ENCODE data around the gene ATP5PB. TPM values are rescaled to one million over a fixed set of nuclear protein-coding genes. Genes with fewer than 3 reads are reported as not detected.

ATP5PB gene
- polyA plus RNA-seq, 1 donor from 2014 or later = 597 TPM

- no peak overlapping the region for H3K27ac ChIP-seq (ENCODE audit: low read length)
- no peaks in the 10 kb centered on the region for H3K9me3 ChIP-seq (ENCODE audit: low read length)
- no peak overlapping the region for H3K9ac ChIP-seq (ENCODE audit: low read length)
- no peaks in the 10 kb centered on the region for H3K36me3 ChIP-seq (ENCODE audit: insufficient read depth, low read length)
- H3F3A ChIP-seq (ENCODE audit: insufficient read depth, low read length, poor library complexity, severe bottlenecking) = no peaks in the 10 kb centered on the region
- no peak overlapping the region for H2AFZ ChIP-seq (ENCODE audit: low read depth, low read length)
- H4K20me1 ChIP-seq (ENCODE audit: insufficient read depth) = no peaks in the 10 kb centered on the region
- H3K27me3 ChIP-seq (ENCODE audit: insufficient read depth, low read depth, low read length) = no peaks in the 10 kb centered on the region
- H3K4me3 ChIP-seq (ENCODE audit: low read length) = no peak overlapping the region
- no peak overlapping the region for H3K4me2 ChIP-seq (ENCODE audit: low read length)
- no peak for TF ChIP-seq CTCF (IDR thresholded peaks at IDR 0.05; ENCODE audit: poor library complexity, severe bottlenecking)
- TF ChIP-seq MXI1 (conservative IDR thresholded peaks at IDR 0.05; ENCODE audit: poor library complexity, severe bottlenecking) = no peak
- no peak for TF ChIP-seq RAD21 (conservative IDR thresholded peaks at IDR 0.05)
- no peak for TF ChIP-seq EP300 (conservative IDR thresholded peaks at IDR 0.05; ENCODE audit: poor library complexity, severe bottlenecking)
- TF ChIP-seq SMC3 (conservative IDR thresholded peaks at IDR 0.05; ENCODE audit: poor library complexity) = no peak
- no peak for TF ChIP-seq TAF1 (IDR thresholded peaks at IDR 0.05; ENCODE audit: low read depth)
- no peak for TF ChIP-seq REST (IDR thresholded peaks at IDR 0.05; ENCODE audit: borderline replicate concordance)
- no peak for TF ChIP-seq EZH2 (IDR thresholded peaks at IDR 0.05; ENCODE audit: borderline replicate concordance, insufficient read depth, low read length, poor library complexity, severe bottlenecking)
- TF ChIP-seq POLR2AphosphoS5 (IDR thresholded peaks at IDR 0.05) = no peak
- no peaks in the 10 kb centered on the region for H3K9me2 ChIP-seq (ENCODE audit: insufficient read depth, low read length)
- H3K79me2 ChIP-seq (replicated peaks; ENCODE audit: insufficient read depth, low read length) = no peaks in the 10 kb centered on the region
Observed at GRCh38 chr1:111412839-111413238, 36.4 kb upstream of the ATP5PB start.

GRCh38 chr1:111414756-111415155 is 34.5 kb upstream of the ATP5PB start:
- TF ChIP-seq SMC3 (conservative IDR thresholded peaks at IDR 0.05; ENCODE audit: poor library complexity) = no peak
- TF ChIP-seq POLR2AphosphoS5 (IDR thresholded peaks at IDR 0.05) = no peak
- TF ChIP-seq EP300 (conservative IDR thresholded peaks at IDR 0.05; ENCODE audit: poor library complexity, severe bottlenecking) = no peak
- TF ChIP-seq REST (IDR thresholded peaks at IDR 0.05; ENCODE audit: borderline replicate concordance) = no peak
- TF ChIP-seq RAD21 (conservative IDR thresholded peaks at IDR 0.05) = no peak
- no peak for TF ChIP-seq TAF1 (IDR thresholded peaks at IDR 0.05; ENCODE audit: low read depth)
- TF ChIP-seq EZH2 (IDR thresholded peaks at IDR 0.05; ENCODE audit: borderline replicate concordance, insufficient read depth, low read length, poor library complexity, severe bottlenecking) = no peak
- TF ChIP-seq MXI1 (conservative IDR thresholded peaks at IDR 0.05; ENCODE audit: poor library complexity, severe bottlenecking) = no peak
- TF ChIP-seq CTCF (IDR thresholded peaks at IDR 0.05; ENCODE audit: poor library complexity, severe bottlenecking) = no peak
- no peaks in the 10 kb centered on the region for H3K27me3 ChIP-seq (ENCODE audit: insufficient read depth, low read depth, low read length)
- no peaks in the 10 kb centered on the region for H4K20me1 ChIP-seq (ENCODE audit: insufficient read depth)
- H3K36me3 ChIP-seq (ENCODE audit: insufficient read depth, low read length) = no peaks in the 10 kb centered on the region
- no peak overlapping the region for H2AFZ ChIP-seq (ENCODE audit: low read depth, low read length)
- H3F3A ChIP-seq (ENCODE audit: insufficient read depth, low read length, poor library complexity, severe bottlenecking) = no peaks in the 10 kb centered on the region
- H3K9me2 ChIP-seq (ENCODE audit: insufficient read depth, low read length) = no peaks in the 10 kb centered on the region
- H3K9me3 ChIP-seq (ENCODE audit: low read length) = no peaks in the 10 kb centered on the region
- no peak overlapping the region for H3K4me2 ChIP-seq (ENCODE audit: low read length)
- no peak overlapping the region for H3K27ac ChIP-seq (ENCODE audit: low read length)
- no peak overlapping the region for H3K9ac ChIP-seq (ENCODE audit: low read length)
- no peak overlapping the region for H3K4me3 ChIP-seq (ENCODE audit: low read length)
- no peaks in the 10 kb centered on the region for H3K79me2 ChIP-seq (replicated peaks; ENCODE audit: insufficient read depth, low read length)
